Osteoblast (primary cell): ENCODE measurements around the gene CNGA2. TPM values are rescaled to one million over a fixed set of nuclear protein-coding genes. Genes with fewer than 3 reads are reported as not detected.

Source experiments
- DNase-seq: peaks from one replicate; pipeline ENCODE4 v3.0.0; 2011; ENCODE audit warnings: low spot score, mixed read lengths; ENCODE audit not compliant: insufficient read length; ENCODE audit errors: missing footprints
- H2AFZ ChIP-seq: 2 replicates; pipeline ENCODE4 v1.6.0; 2011; ENCODE audit warnings: mild to moderate bottlenecking, low read length
- H3K27ac ChIP-seq: 2 replicates; pipeline ENCODE4 v1.5.1; 2011; ENCODE audit warnings: mild to moderate bottlenecking, low read depth, low read length, moderate library complexity
- H3K27me3 ChIP-seq: 2 replicates; pipeline ENCODE4 v1.6.0; 2012; ENCODE audit warnings: mild to moderate bottlenecking, control low read depth, inconsistent platforms, low read length, moderate library complexity; ENCODE audit not compliant: insufficient read depth
- H3K36me3 ChIP-seq: 2 replicates; pipeline ENCODE4 v1.5.1; 2011; ENCODE audit warnings: mild to moderate bottlenecking, low read length, control low read depth, moderate library complexity; ENCODE audit not compliant: insufficient read depth
- H3K4me1 ChIP-seq: 2 replicates; pipeline ENCODE4 v1.5.1; 2011; ENCODE audit warnings: mild to moderate bottlenecking, low read length, control low read depth, moderate library complexity; ENCODE audit not compliant: insufficient read depth
- H3K4me2 ChIP-seq: 2 replicates; pipeline ENCODE4 v1.6.0; 2011; ENCODE audit warnings: mild to moderate bottlenecking, low read length; ENCODE audit not compliant: insufficient read depth
- H3K4me3 ChIP-seq: fragments of 200-600 bp; sonication (generic); 3 replicates; pipeline ENCODE4 v1.5.1; 2012; ENCODE audit warnings: mild to moderate bottlenecking, low read length, inconsistent platforms; ENCODE audit not compliant: insufficient read depth
- H3K79me2 ChIP-seq: 2 replicates; pipeline ENCODE4 v1.6.0; 2012; ENCODE audit warnings: mild to moderate bottlenecking, low read length, control low read depth, inconsistent platforms; ENCODE audit not compliant: insufficient read depth
- H3K9me3 ChIP-seq: 2 replicates; pipeline ENCODE4 v1.5.1; 2011; ENCODE audit warnings: low read depth, low read length, control low read depth
- H4K20me1 ChIP-seq: 2 replicates; pipeline ENCODE4 v1.6.0; 2012; ENCODE audit warnings: mild to moderate bottlenecking, low read length, control low read depth; ENCODE audit not compliant: insufficient read depth
- total RNA-seq: library from RNA; depleted of rRNA; stranded (reverse); fragments of >200 nt; gene quantifications from 2 replicates; pipeline ENCODE4 v1.2.3, GENCODE V29; 2012
- TF ChIP-seq, protein P1 (sequence below): IDR thresholded peaks from 2 replicates; pipeline ENCODE4 v1.5.1; 2011; ENCODE audit warnings: mild to moderate bottlenecking, low read depth, low read length, moderate library complexity; ENCODE audit errors: extremely low read depth

The CNGA2 gene
- total RNA-seq, 1 donor: not detected

DNA sequence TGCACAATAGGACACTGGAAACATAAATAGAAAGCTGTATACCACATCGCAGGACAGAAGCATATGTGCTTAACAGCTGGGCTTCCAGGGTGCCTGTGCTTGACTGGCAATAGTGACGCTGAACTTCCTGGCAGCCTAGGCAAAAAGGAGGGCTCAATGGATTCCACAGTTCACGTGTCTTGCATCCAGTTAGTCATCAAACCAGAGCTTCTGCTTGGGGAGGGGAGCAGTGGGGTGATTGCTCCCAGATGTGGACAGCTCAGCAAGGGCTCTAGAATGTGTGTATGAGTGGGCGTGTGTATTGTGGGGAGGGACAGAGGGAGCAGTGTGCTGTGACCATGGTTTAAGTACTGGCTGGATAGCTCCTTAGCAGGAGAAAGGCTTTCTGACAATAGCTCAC is 37.0 kb upstream of the CNGA2 start:
- Histone ChIP-seq H3K4me2 (no peak overlapping the region), H3K79me2 (no peaks in the 10 kb centered on the region), H3K27ac (no peak overlapping the region), H2AFZ (no peak overlapping the region), H3K27me3 (no peaks in the 10 kb centered on the region), H4K20me1 (no peaks in the 10 kb centered on the region), H3K9me3 (no peaks in the 10 kb centered on the region), H3K36me3 (no peaks in the 10 kb centered on the region), H3K4me3 (no peak overlapping the region), H3K4me1 (no peaks in the 10 kb centered on the region)
- TF ChIP-seq, protein P1, sequence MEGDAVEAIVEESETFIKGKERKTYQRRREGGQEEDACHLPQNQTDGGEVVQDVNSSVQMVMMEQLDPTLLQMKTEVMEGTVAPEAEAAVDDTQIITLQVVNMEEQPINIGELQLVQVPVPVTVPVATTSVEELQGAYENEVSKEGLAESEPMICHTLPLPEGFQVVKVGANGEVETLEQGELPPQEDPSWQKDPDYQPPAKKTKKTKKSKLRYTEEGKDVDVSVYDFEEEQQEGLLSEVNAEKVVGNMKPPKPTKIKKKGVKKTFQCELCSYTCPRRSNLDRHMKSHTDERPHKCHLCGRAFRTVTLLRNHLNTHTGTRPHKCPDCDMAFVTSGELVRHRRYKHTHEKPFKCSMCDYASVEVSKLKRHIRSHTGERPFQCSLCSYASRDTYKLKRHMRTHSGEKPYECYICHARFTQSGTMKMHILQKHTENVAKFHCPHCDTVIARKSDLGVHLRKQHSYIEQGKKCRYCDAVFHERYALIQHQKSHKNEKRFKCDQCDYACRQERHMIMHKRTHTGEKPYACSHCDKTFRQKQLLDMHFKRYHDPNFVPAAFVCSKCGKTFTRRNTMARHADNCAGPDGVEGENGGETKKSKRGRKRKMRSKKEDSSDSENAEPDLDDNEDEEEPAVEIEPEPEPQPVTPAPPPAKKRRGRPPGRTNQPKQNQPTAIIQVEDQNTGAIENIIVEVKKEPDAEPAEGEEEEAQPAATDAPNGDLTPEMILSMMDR: no peak
- DNase-seq: peak; percentile 90

- Histone ChIP-seq H3K79me2 (no peaks in the 10 kb centered on the region), H3K4me2 (no peak overlapping the region), H3K36me3 (no peaks in the 10 kb centered on the region), H4K20me1 (no peaks in the 10 kb centered on the region), H3K9me3 (no peaks in the 10 kb centered on the region), H3K4me3 (no peak overlapping the region), H3K27me3 (no peaks in the 10 kb centered on the region), H2AFZ (no peak overlapping the region), H3K27ac (no peak overlapping the region), H3K4me1 (no peaks in the 10 kb centered on the region)
- no peak for DNase-seq
- TF ChIP-seq, protein P1: no peak
These were observed 36.1 kb upstream of the CNGA2 start for GRCh38 chrX:151698485-151698884.

DNA sequence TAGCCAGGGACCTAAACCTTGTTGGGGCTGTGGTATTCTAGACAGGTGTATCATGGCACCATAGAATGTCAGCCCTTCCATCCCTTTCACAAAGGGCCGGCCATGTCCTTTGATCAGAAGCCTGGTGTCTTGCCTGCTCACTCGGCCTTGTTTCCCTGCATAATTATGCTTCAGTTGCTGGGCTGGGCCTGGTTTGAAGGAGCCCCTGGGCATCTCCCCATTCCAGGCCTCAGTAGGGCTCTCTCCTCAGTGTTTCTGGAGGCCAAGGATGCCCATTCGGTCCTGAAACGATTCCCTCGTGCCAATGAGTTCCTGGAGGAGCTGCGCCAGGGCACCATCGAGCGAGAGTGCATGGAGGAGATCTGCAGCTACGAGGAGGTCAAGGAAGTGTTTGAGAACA is 34.8 kb upstream of the CNGA2 start:
- no peak for DNase-seq
- no peak overlapping the region for H3K27ac ChIP-seq
- H3K4me2 ChIP-seq: no peak overlapping the region
- no peaks in the 10 kb centered on the region for H3K9me3 ChIP-seq
- H2AFZ ChIP-seq: no peak overlapping the region
- no peaks in the 10 kb centered on the region for H3K36me3 ChIP-seq
- no peaks in the 10 kb centered on the region for H3K79me2 ChIP-seq
- H3K27me3 ChIP-seq: no peaks in the 10 kb centered on the region
- no peaks in the 10 kb centered on the region for H3K4me1 ChIP-seq
- no peaks in the 10 kb centered on the region for H4K20me1 ChIP-seq
- TF ChIP-seq, protein P1: no peak
- no peak overlapping the region for H3K4me3 ChIP-seq

DNA sequence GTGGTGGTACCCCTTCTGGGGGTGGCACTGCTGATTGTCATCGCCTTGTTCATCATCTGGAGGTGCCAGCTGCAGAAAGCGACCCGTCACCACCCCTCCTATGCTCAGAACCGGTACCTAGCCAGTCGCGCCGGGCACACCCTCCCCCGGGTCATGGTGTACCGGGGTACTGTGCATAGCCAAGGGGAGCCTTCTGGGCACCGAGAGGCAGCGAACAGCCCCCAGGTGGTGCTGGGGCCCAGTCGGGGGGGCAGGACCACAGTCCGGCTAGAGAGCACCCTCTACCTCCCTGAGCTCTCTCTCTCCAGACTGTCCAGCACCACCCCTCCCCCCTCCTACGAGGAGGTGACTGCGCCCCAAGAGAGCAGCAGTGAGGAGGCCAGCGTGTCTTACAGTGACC is 34.0 kb upstream of the CNGA2 start:
- Histone ChIP-seq H3K79me2 (no peaks in the 10 kb centered on the region), H2AFZ (no peak overlapping the region), H4K20me1 (no peaks in the 10 kb centered on the region), H3K4me1 (no peaks in the 10 kb centered on the region), H3K36me3 (no peaks in the 10 kb centered on the region), H3K4me2 (no peak overlapping the region), H3K27me3 (no peaks in the 10 kb centered on the region), H3K27ac (no peak overlapping the region), H3K4me3 (no peak overlapping the region), H3K9me3 (no peaks in the 10 kb centered on the region)
- TF ChIP-seq, protein P1: no peak
- no peak for DNase-seq
